Measurements from ENCODE around the gene IARS1. TPM values are rescaled to one million over a fixed set of nuclear protein-coding genes. Genes with fewer than 3 reads are reported as not detected.

IARS1 gene
- total RNA-seq, 2 donors from 2014 or later, result 45.1 to 68.6 TPM

DNA sequence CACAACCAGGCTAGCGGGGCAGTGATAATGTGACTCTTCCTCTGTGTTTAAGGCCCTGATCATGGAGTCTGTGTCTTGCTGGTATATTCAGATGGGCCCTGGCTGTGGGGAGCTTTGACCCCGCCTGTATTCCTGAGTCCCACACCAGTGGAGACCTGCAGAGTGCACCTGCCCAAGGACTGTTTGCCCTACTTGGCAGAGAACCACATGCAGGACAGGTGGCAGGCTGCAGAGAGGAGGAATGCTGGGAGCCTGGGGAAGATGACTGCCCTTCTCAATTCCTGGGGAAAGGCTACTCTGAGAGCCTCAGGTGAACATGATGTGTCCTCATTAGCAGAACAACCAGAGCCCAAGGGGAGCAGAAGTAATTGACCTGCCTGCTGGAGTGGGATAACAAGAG, 36.2 kb downstream of the IARS1 start:
- WGBS, 2 donors, result 87 to 93% methylated on average over 1 to 2 of the region's 2 CpGs
- H3K9me3 ChIP-seq, result no peaks in the 10 kb centered on the region
- intact Hi-C loops (cut with DNase I), result no loop called here
- DNase-seq (peak in 1 of 4 donors; percentile 6), ATAC-seq (no peak)
- H3K27me3 ChIP-seq, result no peaks in the 10 kb centered on the region
- no peak overlapping the region for H3K4me3 ChIP-seq
- peaks cover 23 to 63% of the 10 kb centered on the region in 2 donors for H3K36me3 ChIP-seq (replicated peaks in 1 of 2; ENCODE audit: insufficient read depth in 1 of 2, low read depth in 2 of 2)
- TF ChIP-seq POLR2A (IDR thresholded peaks at IDR 0.05), result no peak
- TF ChIP-seq, protein P1, sequence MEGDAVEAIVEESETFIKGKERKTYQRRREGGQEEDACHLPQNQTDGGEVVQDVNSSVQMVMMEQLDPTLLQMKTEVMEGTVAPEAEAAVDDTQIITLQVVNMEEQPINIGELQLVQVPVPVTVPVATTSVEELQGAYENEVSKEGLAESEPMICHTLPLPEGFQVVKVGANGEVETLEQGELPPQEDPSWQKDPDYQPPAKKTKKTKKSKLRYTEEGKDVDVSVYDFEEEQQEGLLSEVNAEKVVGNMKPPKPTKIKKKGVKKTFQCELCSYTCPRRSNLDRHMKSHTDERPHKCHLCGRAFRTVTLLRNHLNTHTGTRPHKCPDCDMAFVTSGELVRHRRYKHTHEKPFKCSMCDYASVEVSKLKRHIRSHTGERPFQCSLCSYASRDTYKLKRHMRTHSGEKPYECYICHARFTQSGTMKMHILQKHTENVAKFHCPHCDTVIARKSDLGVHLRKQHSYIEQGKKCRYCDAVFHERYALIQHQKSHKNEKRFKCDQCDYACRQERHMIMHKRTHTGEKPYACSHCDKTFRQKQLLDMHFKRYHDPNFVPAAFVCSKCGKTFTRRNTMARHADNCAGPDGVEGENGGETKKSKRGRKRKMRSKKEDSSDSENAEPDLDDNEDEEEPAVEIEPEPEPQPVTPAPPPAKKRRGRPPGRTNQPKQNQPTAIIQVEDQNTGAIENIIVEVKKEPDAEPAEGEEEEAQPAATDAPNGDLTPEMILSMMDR (IDR thresholded peaks at IDR 0.05), result no peak
- no peaks in the 10 kb centered on the region for H3K4me1 ChIP-seq
- no peak overlapping the region for H3K27ac ChIP-seq

DNA sequence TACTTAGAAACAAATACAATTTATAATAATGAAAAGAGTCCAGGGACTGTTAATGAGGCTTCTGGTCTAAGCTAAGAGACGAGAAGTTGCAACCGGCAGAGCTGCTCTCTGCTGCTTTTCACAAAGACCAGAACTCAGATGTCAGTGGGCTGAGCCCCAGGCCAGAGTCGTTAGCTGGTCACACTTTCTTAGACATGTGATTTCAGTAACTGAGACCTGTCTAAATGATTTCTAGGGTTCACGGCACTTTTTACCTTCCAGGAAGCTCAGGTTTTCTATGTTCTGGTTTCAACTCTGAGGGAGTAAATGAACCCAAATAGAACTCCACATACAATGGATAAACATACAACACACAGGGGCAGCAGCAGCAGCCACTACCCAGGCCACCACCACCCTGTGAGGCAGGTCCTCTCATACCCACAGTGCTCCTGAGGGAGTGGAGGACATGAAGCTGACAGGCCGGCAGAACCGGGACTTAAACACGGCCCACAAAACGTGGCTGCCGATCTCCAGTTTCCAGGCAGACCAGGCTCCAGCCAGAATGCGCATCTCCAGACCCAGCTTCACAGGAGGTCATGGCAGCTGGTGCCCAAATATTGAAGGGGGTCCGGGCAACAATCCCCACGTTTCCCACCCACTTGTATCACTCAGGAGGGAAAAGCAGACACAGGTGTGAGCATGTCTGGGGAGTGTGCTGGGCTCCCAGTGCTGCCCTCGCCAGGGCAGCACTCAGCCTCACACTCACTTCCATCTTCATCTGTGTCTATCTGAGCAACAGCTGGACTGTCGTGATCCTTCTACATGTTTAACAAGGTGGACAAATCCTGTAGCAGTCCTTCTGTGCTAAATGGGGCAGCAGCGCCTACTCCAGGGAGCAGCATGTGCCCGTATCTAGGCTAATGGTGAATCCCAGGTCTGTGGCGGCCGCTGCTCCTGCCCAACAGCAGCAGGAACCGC, 38.8 kb downstream of the IARS1 start:
- ATAC-seq (no peak), DNase-seq (peak in 3 of 4 donors; percentile 18 to 36 (median 19))
- TF ChIP-seq, protein P1 (IDR thresholded peaks at IDR 0.05), result no peak
- no peak for TF ChIP-seq POLR2A (IDR thresholded peaks at IDR 0.05)
- no peaks in the 10 kb centered on the region for H3K27me3 ChIP-seq
- intact Hi-C loops (cut with DNase I), result no loop called here
- H3K27ac ChIP-seq, result no peak overlapping the region
- peaks cover 34 to 62% of the 10 kb centered on the region in 2 donors for H3K36me3 ChIP-seq (replicated peaks in 1 of 2; ENCODE audit: insufficient read depth in 1 of 2, low read depth in 2 of 2)
- 81 to 87% methylated on average over 15 to 19 of the region's 19 CpGs for WGBS, 2 donors
- H3K4me3 ChIP-seq, result no peak overlapping the region
- no peaks in the 10 kb centered on the region for H3K4me1 ChIP-seq
- H3K9me3 ChIP-seq, result no peaks in the 10 kb centered on the region

DNA sequence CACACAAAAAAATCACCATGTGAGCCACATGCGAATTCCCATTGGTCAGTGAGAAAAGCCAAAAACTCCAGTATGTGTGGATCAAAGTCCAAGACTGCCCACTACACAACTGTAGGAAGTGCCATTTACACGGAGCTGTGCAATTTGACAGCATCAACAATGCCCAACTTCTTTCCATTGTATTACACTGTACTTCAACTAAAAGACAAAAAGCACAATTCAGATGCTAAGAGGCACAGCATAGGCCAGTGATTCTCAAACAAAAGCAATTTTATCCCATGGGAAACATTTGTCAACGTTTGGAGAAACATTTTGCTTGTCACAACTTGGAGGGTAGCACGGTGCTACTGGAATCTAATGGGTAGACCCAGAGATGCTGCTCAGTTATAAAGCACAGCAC, 39.8 kb downstream of the IARS1 start:
- 66 to 74% methylated on average over 4 of the region's 4 CpGs for WGBS, 2 donors
- no peak for ATAC-seq

DNA sequence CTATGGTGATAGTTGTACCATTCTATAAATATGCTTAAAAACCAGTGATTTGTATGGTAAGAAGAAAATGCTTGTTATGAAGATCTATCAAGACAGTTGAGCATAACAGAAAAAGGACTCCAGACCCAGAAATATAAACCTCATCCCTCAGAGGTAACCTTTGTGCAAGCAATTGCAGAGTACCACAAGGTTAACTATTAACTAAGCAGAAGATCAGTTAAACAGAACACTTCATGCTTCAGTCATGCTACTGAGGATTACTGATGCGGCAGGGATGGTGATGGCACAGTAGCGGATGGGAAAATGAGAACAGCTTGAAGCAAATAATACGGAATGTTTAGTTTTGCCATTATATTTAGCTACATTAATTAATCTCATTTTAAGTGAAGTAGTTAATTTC, 45.5 kb downstream of the IARS1 start:
- no peaks in the 10 kb centered on the region for H3K9me3 ChIP-seq
- TF ChIP-seq, protein P1 (IDR thresholded peaks at IDR 0.05), result no peak
- no peak for TF ChIP-seq POLR2A (IDR thresholded peaks at IDR 0.05)
- ATAC-seq (no peak), DNase-seq (no peak)
- H3K36me3 ChIP-seq (replicated peaks in 1 of 2; ENCODE audit: insufficient read depth in 1 of 2, low read depth in 2 of 2), result peaks cover 18 to 61% of the 10 kb centered on the region in 2 donors
- peaks cover 14% of the 10 kb centered on the region for H3K4me1 ChIP-seq
- no peak overlapping the region for H3K4me3 ChIP-seq
- no peaks in the 10 kb centered on the region for H3K27me3 ChIP-seq
- H3K27ac ChIP-seq, result no peak overlapping the region
- intact Hi-C loops (cut with DNase I), result no loop called here
- WGBS, 2 donors, result 97% methylated on average over 3 of the region's 3 CpGs

More for the DNA sequence above, 39.8 kb downstream of the IARS1 start:
- no peaks in the 10 kb centered on the region for H3K4me1 ChIP-seq
- no peaks in the 10 kb centered on the region for H3K9me3 ChIP-seq
- no peak overlapping the region for H3K4me3 ChIP-seq
- intact Hi-C loops (cut with DNase I), result no loop called here
- peaks cover 28 to 63% of the 10 kb centered on the region in 2 donors for H3K36me3 ChIP-seq (replicated peaks in 1 of 2; ENCODE audit: insufficient read depth in 1 of 2, low read depth in 2 of 2)
- no peak for DNase-seq
- H3K27me3 ChIP-seq, result no peaks in the 10 kb centered on the region
- TF ChIP-seq POLR2A (IDR thresholded peaks at IDR 0.05), result no peak
- TF ChIP-seq, protein P1 (IDR thresholded peaks at IDR 0.05), result no peak
- H3K27ac ChIP-seq, result no peak overlapping the region
